Peyer's patch (tissue), 4 donors: Measurements from ENCODE around the gene FGFR4.

Experiments used
- POLR2A ChIP-seq, 2 donors: fragments of 450-650 bp; IDR thresholded peaks; one replicate each; pipeline ENCODE4 v1.5.1; 2017; ENCODE audit warnings: antibody characterized with exemption in 2 of 2, mild to moderate bottlenecking in 2 of 2, moderate library complexity in 2 of 2
- TF ChIP-seq, protein P1 (sequence below), 6 experiments: fragments of 450-650 bp in 4 of 6; fragments of 200-600 bp in 2 of 6; sonication (generic) in 1 of 6; IDR thresholded peaks; one replicate each; pipeline ENCODE4 v1.5.1; 2017 to 2019; ENCODE audit warnings: antibody characterized with exemption in 6 of 6, mild to moderate bottlenecking in 3 of 6, moderate library complexity in 1 of 6

DNA sequence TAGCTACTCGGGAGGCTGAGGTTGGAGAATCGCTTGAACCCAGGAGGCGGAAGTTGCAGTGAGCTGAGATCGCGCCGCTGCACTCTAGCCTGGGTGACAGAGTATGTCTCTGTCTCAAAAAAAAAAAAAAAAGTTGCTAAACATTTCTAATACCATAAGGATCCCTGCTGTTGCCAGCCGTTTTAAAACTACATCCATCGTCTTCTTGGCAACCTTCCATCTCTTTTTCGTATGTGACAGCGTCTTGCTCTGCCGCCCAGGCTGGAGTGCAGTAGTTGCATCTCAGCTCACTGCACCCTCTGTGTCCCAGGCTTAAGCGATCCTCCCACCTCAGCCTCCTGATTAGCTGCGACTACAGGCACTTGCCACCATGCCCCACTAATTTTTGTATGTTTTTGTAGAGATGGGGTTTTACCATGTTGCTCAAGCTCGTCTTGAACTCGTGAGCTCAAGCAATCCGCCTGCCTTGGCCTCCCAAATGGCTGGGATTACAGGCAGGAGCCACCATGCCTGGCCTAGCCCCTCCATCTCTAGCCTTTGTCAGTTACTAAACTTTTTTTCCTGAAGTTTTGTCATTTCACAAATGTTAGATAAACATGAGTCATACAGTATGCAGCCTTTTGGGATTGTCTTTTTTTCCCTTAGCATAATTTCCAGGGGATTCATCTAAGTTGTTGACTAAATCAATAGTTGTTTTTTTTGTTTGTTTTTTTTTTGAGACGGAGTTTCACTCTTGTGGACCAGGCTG is 60.4 kb downstream of the FGFR4 start:
- TF ChIP-seq POLR2A (IDR thresholded peaks at IDR 0.05), result no peak
- TF ChIP-seq, protein P1, sequence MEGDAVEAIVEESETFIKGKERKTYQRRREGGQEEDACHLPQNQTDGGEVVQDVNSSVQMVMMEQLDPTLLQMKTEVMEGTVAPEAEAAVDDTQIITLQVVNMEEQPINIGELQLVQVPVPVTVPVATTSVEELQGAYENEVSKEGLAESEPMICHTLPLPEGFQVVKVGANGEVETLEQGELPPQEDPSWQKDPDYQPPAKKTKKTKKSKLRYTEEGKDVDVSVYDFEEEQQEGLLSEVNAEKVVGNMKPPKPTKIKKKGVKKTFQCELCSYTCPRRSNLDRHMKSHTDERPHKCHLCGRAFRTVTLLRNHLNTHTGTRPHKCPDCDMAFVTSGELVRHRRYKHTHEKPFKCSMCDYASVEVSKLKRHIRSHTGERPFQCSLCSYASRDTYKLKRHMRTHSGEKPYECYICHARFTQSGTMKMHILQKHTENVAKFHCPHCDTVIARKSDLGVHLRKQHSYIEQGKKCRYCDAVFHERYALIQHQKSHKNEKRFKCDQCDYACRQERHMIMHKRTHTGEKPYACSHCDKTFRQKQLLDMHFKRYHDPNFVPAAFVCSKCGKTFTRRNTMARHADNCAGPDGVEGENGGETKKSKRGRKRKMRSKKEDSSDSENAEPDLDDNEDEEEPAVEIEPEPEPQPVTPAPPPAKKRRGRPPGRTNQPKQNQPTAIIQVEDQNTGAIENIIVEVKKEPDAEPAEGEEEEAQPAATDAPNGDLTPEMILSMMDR (IDR thresholded peaks at IDR 0.05), result no peak
